Neural cell (in vitro differentiated cells): ENCODE data around the gene SMARCC1.
A peak's percentile ranks its signal among the peaks of the same experiment; 100 is the strongest.

ENCODE experiments used
- POLR2AphosphoS5 ChIP-seq: IDR thresholded peaks from 2 replicates; pipeline ENCODE4 v1.6.1; 2012
- RAD21 ChIP-seq: fragments of 450-650 bp; conservative IDR thresholded peaks from 2 replicates; pipeline ENCODE4 v1.6.1; 2014; ENCODE audit warnings: antibody characterized with exemption, mild to moderate bottlenecking, moderate library complexity
- TF ChIP-seq, protein P1 (sequence below): fragments of 450-650 bp; IDR thresholded peaks from 2 replicates; pipeline ENCODE4 v1.5.1; 2014; ENCODE audit warnings: antibody characterized with exemption, mild to moderate bottlenecking, moderate library complexity; ENCODE audit not compliant: poor library complexity, severe bottlenecking

DNA sequence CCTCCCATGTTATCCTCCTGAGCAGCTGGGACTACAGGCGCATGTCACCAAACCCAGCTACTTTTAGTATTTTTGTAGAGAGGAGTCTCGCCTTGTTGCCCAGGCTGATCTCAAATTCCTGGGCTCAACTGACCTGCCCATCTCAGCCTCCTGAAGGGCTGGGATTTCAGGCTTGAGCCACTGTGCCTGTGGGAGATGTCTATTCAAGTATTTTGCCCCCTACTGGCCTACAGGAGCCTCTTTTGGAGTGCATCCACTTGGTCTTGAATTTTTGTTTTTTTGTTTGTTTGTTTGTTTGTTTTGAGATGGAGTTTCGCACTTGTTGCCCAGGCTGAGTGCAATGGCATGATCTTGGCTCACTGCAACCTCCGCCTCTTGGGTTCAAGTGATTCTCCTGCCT, 18.0 kb upstream of the SMARCC1 start:
- TF ChIP-seq RAD21 (no peak), POLR2AphosphoS5 (no peak)
- TF ChIP-seq, protein P1, sequence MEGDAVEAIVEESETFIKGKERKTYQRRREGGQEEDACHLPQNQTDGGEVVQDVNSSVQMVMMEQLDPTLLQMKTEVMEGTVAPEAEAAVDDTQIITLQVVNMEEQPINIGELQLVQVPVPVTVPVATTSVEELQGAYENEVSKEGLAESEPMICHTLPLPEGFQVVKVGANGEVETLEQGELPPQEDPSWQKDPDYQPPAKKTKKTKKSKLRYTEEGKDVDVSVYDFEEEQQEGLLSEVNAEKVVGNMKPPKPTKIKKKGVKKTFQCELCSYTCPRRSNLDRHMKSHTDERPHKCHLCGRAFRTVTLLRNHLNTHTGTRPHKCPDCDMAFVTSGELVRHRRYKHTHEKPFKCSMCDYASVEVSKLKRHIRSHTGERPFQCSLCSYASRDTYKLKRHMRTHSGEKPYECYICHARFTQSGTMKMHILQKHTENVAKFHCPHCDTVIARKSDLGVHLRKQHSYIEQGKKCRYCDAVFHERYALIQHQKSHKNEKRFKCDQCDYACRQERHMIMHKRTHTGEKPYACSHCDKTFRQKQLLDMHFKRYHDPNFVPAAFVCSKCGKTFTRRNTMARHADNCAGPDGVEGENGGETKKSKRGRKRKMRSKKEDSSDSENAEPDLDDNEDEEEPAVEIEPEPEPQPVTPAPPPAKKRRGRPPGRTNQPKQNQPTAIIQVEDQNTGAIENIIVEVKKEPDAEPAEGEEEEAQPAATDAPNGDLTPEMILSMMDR = peak; percentile 17
